GM19455 (cell line): ENCODE measurements around the gene TRIM25.

ENCODE experiments used
- ATAC-seq: cut with Tn5 transposase; IDR thresholded peaks from one replicate; pipeline ENCODE4 v1.9.1; 2021; ENCODE audit not compliant: unreplicated experiment

Gene TRIM25

GRCh38 chr17:56928586-56928985, 14.7 kb upstream of the TRIM25 start:
- no peak for ATAC-seq

GRCh38 chr17:56926704-56927103, 12.9 kb upstream of the TRIM25 start:
- ATAC-seq, result no peak

- ATAC-seq, result no peak
These were observed 12.4 kb upstream of the TRIM25 start for GRCh38 chr17:56926270-56926669.

GRCh38 chr17:56925088-56925487, 11.2 kb upstream of the TRIM25 start:
- ATAC-seq, result no peak

- ATAC-seq, result no peak
These were observed 5.9 kb upstream of the TRIM25 start for GRCh38 chr17:56919717-56920116.

- ATAC-seq, result no peak
These were observed 5.1 kb upstream of the TRIM25 start for GRCh38 chr17:56918916-56919315.

GRCh38 chr17:56917559-56918296, 3.9 kb upstream of the TRIM25 start:
- no peak for ATAC-seq

GRCh38 chr17:56914581-56915273, 878 bp upstream of the TRIM25 start:
- no peak for ATAC-seq

GRCh38 chr17:56913353-56913866, 439 bp downstream of the TRIM25 start:
- ATAC-seq, result peak; percentile 45

- no peak for ATAC-seq
These were observed 893 bp downstream of the TRIM25 start for GRCh38 chr17:56913000-56913311.

GRCh38 chr17:56912105-56912999, 1.5 kb downstream of the TRIM25 start:
- no peak for ATAC-seq

GRCh38 chr17:56910509-56911235, 3.2 kb downstream of the TRIM25 start:
- no peak for ATAC-seq

- no peak for ATAC-seq
These were observed 3.9 kb downstream of the TRIM25 start for GRCh38 chr17:56909742-56910508.

- peak; percentile 80 for ATAC-seq
These were observed 5.8 kb downstream of the TRIM25 start for GRCh38 chr17:56908001-56908542.

- ATAC-seq, result no peak
These were observed 10.3 kb downstream of the TRIM25 start for GRCh38 chr17:56903560-56903959.

- no peak for ATAC-seq
These were observed 11.5 kb downstream of the TRIM25 start for GRCh38 chr17:56902348-56902747.

GRCh38 chr17:56899403-56899802, 14.4 kb downstream of the TRIM25 start:
- ATAC-seq, result no peak

- no peak for ATAC-seq
These were observed 15.0 kb downstream of the TRIM25 start for GRCh38 chr17:56898874-56899273.

GRCh38 chr17:56897646-56898424, 16.0 kb downstream of the TRIM25 start:
- ATAC-seq, result no peak
